ENCODE measurements around the gene LPIN3. TPM values are rescaled to one million over a fixed set of nuclear protein-coding genes. Genes with fewer than 3 reads are reported as not detected.

The LPIN3 gene
- total RNA-seq, 2 experiments from 2014 or later: 1.9 to 2.4 TPM

DNA sequence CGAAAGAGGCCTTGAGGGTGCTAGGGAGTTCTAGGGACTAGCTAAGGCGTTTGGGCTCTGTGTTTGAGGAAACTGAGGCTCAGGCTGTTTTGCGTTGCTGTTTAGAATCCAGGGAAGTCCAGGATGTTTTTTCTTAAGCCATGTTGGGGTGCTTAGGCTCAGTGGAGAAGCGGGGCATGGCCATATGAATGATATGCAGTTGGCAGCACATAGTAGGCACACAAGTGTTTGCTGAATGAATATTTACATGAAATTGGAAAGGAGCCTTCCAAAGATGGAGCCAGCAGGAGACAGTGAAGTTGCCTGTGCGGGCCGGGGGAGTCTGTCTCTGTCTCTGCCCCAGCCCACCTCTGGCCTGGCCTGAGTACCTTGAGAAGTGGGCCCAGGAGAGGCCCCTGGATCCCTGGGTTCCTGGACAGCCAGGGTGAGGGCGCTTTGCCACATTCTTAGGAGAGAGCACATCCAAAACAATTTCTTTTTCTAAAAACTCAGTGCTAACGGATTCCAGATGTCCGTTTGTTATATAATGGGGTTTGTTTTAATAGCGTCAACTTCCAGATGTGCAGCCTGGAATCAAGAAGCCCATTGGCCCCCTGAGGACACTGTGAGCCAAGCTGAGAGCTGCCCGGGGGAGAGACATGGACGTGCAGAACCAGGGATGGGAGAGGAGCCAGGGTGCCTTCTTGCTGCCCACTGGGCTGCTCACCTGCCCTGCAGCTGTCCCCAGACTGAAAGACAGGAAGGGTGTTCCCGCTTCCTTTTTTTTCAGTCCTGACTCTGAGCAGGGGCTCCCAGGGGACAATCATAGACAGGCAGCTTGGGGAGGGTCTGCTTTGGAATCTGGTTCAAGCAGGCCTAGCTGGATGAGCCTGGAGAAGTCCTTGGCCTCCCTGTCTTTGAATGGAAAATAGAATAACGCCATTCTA lies 46.1 kb downstream of the LPIN3 start:
- intact Hi-C loops (cut with DNase I, micrococcal nuclease): no loop called here
- Histone ChIP-seq H3K4me3 (ENCODE audit: low read length) (no peak overlapping the region), H3K27me3 (ENCODE audit: control insufficient read depth in 1 of 2, insufficient read depth in 2 of 2, low read length in 2 of 2) (no peaks in the 10 kb centered on the region), H3K36me3 (ENCODE audit: insufficient read depth, low read length) (no peaks in the 10 kb centered on the region), H3K4me1 (ENCODE audit: insufficient read depth, low read length) (no peaks in the 10 kb centered on the region), H3K27ac (ENCODE audit: low read depth in 1 of 2, low read length in 2 of 2) (no peak overlapping the region), H3K9me3 (ENCODE audit: control insufficient read depth in 1 of 2, insufficient read depth in 1 of 2, low read length in 2 of 2) (no peaks in the 10 kb centered on the region)
- Mint-ChIP-seq H3K4me3 (no peak overlapping the region), H3K4me1 (ENCODE audit: low read depth) (no peaks in the 10 kb centered on the region), H3K27ac (no peak overlapping the region), H3K9me3 (no peaks in the 10 kb centered on the region), H3K36me3 (ENCODE audit: low read depth) (no peaks in the 10 kb centered on the region), H3K27me3 (no peaks in the 10 kb centered on the region)
- CTCF ChIA-PET: interaction anchor here (0.6 kb wide), 1 partner anchor 805 kb away, joined by 3 read pairs; no protein-coding TSS in a partner anchor
- ATAC-seq (ENCODE audit: poor library complexity) (no peak), DNase-seq (no peak)
- POLR2A ChIA-PET: interaction anchor here (0.6 kb wide), 2 partner anchors 17 to 46 kb away, joined by 3 read pairs; no protein-coding TSS in a partner anchor
- TF ChIP-seq, protein P1, sequence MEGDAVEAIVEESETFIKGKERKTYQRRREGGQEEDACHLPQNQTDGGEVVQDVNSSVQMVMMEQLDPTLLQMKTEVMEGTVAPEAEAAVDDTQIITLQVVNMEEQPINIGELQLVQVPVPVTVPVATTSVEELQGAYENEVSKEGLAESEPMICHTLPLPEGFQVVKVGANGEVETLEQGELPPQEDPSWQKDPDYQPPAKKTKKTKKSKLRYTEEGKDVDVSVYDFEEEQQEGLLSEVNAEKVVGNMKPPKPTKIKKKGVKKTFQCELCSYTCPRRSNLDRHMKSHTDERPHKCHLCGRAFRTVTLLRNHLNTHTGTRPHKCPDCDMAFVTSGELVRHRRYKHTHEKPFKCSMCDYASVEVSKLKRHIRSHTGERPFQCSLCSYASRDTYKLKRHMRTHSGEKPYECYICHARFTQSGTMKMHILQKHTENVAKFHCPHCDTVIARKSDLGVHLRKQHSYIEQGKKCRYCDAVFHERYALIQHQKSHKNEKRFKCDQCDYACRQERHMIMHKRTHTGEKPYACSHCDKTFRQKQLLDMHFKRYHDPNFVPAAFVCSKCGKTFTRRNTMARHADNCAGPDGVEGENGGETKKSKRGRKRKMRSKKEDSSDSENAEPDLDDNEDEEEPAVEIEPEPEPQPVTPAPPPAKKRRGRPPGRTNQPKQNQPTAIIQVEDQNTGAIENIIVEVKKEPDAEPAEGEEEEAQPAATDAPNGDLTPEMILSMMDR (IDR thresholded peaks at IDR 0.05): no peak

DNA sequence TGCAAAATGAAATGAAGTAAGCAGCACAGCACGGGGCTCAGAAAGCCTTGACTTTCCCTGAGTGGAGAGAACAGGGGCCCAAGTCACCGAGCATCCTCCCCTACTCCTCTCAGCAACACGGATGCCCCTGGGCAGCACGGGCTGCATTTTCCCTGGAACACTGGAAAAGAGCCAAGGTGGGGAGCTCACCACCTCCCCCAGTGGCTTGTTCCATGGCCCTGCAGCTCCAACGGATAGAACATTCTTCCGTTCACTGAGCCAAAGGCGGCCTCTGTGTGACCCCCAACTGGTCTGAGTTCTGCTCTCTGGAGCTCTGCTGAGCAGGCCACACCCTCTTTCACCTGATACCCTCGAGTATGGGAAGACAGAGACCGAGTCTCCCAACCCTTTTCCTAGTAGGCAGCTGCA lies 46.8 kb downstream of the LPIN3 start:
- Histone ChIP-seq H3K27me3 (ENCODE audit: control insufficient read depth in 1 of 2, insufficient read depth in 2 of 2, low read length in 2 of 2) (no peaks in the 10 kb centered on the region), H3K36me3 (ENCODE audit: insufficient read depth, low read length) (no peaks in the 10 kb centered on the region), H3K27ac (ENCODE audit: low read depth in 1 of 2, low read length in 2 of 2) (no peak overlapping the region), H3K4me3 (ENCODE audit: low read length) (no peak overlapping the region), H3K9me3 (ENCODE audit: control insufficient read depth in 1 of 2, insufficient read depth in 1 of 2, low read length in 2 of 2) (no peaks in the 10 kb centered on the region), H3K4me1 (ENCODE audit: insufficient read depth, low read length) (no peaks in the 10 kb centered on the region)
- Mint-ChIP-seq H3K9me3 (no peaks in the 10 kb centered on the region), H3K4me3 (no peak overlapping the region), H3K36me3 (ENCODE audit: low read depth) (no peaks in the 10 kb centered on the region), H3K27ac (no peak overlapping the region), H3K27me3 (no peaks in the 10 kb centered on the region), H3K4me1 (ENCODE audit: low read depth) (no peaks in the 10 kb centered on the region)
- POLR2A ChIA-PET: interaction anchor here (0.6 kb wide), 1 partner anchor 46 kb away, joined by 3 read pairs; no protein-coding TSS in a partner anchor
- intact Hi-C loops (cut with DNase I, micrococcal nuclease): no loop called here
- CTCF ChIA-PET: no interaction called here
- TF ChIP-seq, protein P1 (IDR thresholded peaks at IDR 0.05): no peak
- ATAC-seq (ENCODE audit: poor library complexity) (no peak), DNase-seq (no peak)

DNA sequence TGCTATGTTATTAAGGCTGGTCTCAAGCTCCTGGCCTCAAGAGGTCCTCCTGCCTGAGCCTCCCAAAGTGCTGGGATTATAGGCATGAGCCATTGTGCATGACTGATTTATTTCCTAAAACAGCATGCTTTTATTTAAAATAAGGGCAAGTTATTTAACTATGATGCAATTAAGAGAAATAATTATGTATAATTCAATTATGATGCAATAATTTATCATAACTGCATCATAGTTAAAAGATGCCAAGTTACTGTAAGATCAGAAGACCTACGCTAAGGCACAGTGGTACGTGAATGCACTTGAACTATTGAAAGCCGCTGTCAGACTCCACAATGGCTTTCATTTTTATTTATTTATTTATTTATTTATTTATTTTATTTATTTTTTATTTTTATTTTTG lies 50.3 kb downstream of the LPIN3 start:
- no peak for ATAC-seq (ENCODE audit: poor library complexity)
- Histone ChIP-seq H3K36me3 (ENCODE audit: insufficient read depth, low read length) (no peaks in the 10 kb centered on the region), H3K4me1 (ENCODE audit: insufficient read depth, low read length) (no peaks in the 10 kb centered on the region), H3K9me3 (ENCODE audit: control insufficient read depth in 1 of 2, insufficient read depth in 1 of 2, low read length in 2 of 2) (no peaks in the 10 kb centered on the region), H3K27ac (ENCODE audit: low read depth in 1 of 2, low read length in 2 of 2) (no peak overlapping the region), H3K4me3 (ENCODE audit: low read length) (no peak overlapping the region), H3K27me3 (ENCODE audit: control insufficient read depth in 1 of 2, insufficient read depth in 2 of 2, low read length in 2 of 2) (no peaks in the 10 kb centered on the region)
- no peaks in the 10 kb centered on the region for H3K27me3 Mint-ChIP-seq
- TF ChIP-seq, protein P1 (IDR thresholded peaks at IDR 0.05): no peak
- ChIA-PET CTCF (no interaction called here), POLR2A (no interaction called here)
- H3K27ac Mint-ChIP-seq: no peak overlapping the region
- no peak for DNase-seq
- H3K4me1 Mint-ChIP-seq (ENCODE audit: low read depth): no peaks in the 10 kb centered on the region
- H3K36me3 Mint-ChIP-seq (ENCODE audit: low read depth): no peaks in the 10 kb centered on the region
- no peak overlapping the region for H3K4me3 Mint-ChIP-seq
- intact Hi-C loops (cut with DNase I, micrococcal nuclease): no loop called here
- no peaks in the 10 kb centered on the region for H3K9me3 Mint-ChIP-seq
